ENCODE results near the gene AP4S1.
"Not testable (repeated sequence)": the region's sequence is repeated elsewhere in the genome, so short reads cannot be mapped to it uniquely, and the experiment has no call there.

Gene AP4S1

GRCh38 chr14:31071151-31071550 is 45.7 kb downstream of the AP4S1 start:
- no peaks in the 10 kb centered on the region for H3K9me3 ChIP-seq (ENCODE audit: control insufficient read depth, insufficient read depth, low read length)
- H3K36me3 ChIP-seq (ENCODE audit: insufficient read depth, low read length) = no peaks in the 10 kb centered on the region; the same call in 1 of the 2 replicates
- no peaks in the 10 kb centered on the region for H3K4me1 ChIP-seq (ENCODE audit: insufficient read depth, low read length)
- no peak overlapping the region for H3K9ac ChIP-seq (ENCODE audit: low read depth, low read length)

DNA sequence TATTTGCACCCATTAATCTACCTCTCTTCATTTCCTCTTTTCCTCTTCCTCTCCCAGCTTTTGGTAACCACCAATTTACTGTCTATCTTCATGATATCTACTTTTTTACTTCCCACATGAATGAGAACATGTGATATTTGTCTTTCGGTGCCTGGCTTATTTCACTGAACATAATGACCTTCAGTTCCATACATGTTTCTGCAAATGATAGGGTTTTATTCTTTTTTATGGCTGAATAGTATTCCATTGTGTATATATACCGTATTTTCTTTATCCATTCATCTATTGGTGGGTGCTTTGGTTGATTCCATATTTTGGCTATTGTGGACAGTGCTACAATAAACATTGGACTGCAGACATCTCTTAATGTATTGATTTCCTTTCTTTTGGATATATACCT is 49.7 kb downstream of the AP4S1 start:
- no peaks in the 10 kb centered on the region for H3K4me1 ChIP-seq (ENCODE audit: insufficient read depth, low read length)
- no peaks in the 10 kb centered on the region for H3K9me3 ChIP-seq (ENCODE audit: control insufficient read depth, insufficient read depth, low read length)
- no peaks in the 10 kb centered on the region; the same call in 1 of the 2 replicates for H3K36me3 ChIP-seq (ENCODE audit: insufficient read depth, low read length)
- no peak overlapping the region for H3K9ac ChIP-seq (ENCODE audit: low read depth, low read length)

DNA sequence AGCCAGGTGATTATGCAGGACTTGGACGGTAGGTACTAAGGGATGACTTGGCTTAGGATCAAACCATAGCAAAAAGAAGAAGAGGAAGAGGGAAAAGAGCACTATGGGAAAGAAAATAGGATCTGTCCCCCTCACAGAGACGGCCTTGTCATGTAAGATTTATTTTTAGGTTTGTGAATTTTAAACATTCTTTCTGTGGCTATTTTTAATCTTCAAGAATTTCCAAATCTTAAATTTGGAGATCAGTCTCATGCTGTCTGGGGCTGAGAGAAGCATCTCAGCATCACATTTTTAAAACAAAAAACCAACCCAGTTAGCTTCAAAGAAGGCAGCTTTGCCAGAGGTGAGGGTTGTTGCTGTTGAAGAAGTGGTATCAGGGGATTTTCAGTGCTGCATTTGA is 53.3 kb downstream of the AP4S1 start:
- Histone ChIP-seq H3K4me1 (ENCODE audit: insufficient read depth, low read length) (no peaks in the 10 kb centered on the region), H3K9me3 (ENCODE audit: control insufficient read depth, insufficient read depth, low read length) (no peaks in the 10 kb centered on the region), H3K36me3 (ENCODE audit: insufficient read depth, low read length) (no peaks in the 10 kb centered on the region), H3K9ac (ENCODE audit: low read depth, low read length) (no peak overlapping the region)

DNA sequence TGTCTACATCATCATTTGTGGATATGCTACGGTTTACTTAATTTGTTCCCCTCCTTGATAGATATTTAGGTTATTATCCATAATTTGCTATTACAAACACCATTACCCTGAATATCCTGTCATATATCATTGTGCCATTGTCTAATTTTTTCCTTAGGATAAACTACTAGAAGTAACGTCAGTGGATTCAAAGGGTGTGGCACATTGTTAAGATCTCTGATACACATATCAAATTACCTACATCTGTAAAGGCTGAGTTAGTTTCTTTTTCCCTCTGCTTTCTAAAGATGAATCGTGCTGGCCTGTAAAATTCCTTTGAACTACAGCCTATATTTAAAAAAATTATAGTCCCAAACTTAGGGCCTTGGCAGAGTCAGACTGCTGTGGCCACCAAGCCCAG is 54.6 kb downstream of the AP4S1 start:
- no peaks in the 10 kb centered on the region for H3K36me3 ChIP-seq (ENCODE audit: insufficient read depth, low read length)
- no peaks in the 10 kb centered on the region for H3K9me3 ChIP-seq (ENCODE audit: control insufficient read depth, insufficient read depth, low read length)
- no peak overlapping the region for H3K9ac ChIP-seq (ENCODE audit: low read depth, low read length)
- H3K4me1 ChIP-seq (ENCODE audit: insufficient read depth, low read length) = no peaks in the 10 kb centered on the region

GRCh38 chr14:31080484-31080883 is 55.0 kb downstream of the AP4S1 start:
- no peaks in the 10 kb centered on the region for H3K4me1 ChIP-seq (ENCODE audit: insufficient read depth, low read length)
- no peaks in the 10 kb centered on the region for H3K9me3 ChIP-seq (ENCODE audit: control insufficient read depth, insufficient read depth, low read length)
- no peaks in the 10 kb centered on the region for H3K36me3 ChIP-seq (ENCODE audit: insufficient read depth, low read length)
- H3K9ac ChIP-seq (ENCODE audit: low read depth, low read length) = no peak overlapping the region

DNA sequence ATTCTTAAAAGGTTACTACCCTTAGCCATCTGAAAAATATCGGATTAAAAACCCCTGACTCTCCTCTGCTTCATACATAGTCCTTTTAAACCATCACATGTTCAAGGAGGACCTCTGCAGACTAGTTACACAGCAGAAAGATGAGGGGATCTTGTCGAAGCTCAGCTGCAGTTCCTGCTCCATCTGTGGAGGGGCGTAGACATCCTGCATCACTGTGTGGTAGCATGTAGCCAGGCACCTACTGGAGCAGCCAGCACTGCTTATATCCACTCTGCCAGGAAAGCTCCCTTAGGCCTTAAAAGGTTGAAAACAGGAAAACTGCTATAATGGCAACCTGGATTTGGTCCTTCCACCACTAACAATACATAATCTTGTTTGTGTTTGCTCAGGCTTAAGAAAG is 58.3 kb downstream of the AP4S1 start:
- H3K9me3 ChIP-seq (ENCODE audit: control insufficient read depth, insufficient read depth, low read length) = no peaks in the 10 kb centered on the region

DNA sequence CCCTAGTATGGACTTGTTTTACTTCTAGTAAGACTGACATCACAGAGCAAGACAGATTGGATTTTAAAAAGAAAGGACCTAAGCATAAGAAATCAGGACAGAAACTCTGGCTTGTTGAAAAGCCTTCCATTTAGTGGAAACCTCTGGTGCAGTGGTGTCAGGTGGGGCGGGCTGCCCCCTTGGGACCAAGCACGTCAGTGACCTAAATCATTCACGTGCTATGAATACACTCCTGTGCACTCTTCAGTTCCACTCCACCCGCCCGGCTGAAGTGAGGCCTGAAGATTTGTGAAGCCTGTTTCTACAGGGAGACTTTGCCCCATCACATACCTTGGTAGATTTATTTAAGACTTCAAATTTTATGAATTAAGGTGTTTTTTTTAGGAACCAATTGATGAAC is 58.9 kb downstream of the AP4S1 start:
- H3K9me3 ChIP-seq (ENCODE audit: control insufficient read depth, insufficient read depth, low read length) = no peaks in the 10 kb centered on the region
- H3K9ac ChIP-seq (ENCODE audit: low read depth, low read length) = no peak overlapping the region
- H3K36me3 ChIP-seq (ENCODE audit: insufficient read depth, low read length) = no peaks in the 10 kb centered on the region
- no peaks in the 10 kb centered on the region for H3K4me1 ChIP-seq (ENCODE audit: insufficient read depth, low read length)

More for the DNA sequence above, 58.3 kb downstream of the AP4S1 start:
- Histone ChIP-seq H3K36me3 (ENCODE audit: insufficient read depth, low read length) (no peaks in the 10 kb centered on the region), H3K9ac (ENCODE audit: low read depth, low read length) (no peak overlapping the region), H3K4me1 (ENCODE audit: insufficient read depth, low read length) (no peaks in the 10 kb centered on the region)

DNA sequence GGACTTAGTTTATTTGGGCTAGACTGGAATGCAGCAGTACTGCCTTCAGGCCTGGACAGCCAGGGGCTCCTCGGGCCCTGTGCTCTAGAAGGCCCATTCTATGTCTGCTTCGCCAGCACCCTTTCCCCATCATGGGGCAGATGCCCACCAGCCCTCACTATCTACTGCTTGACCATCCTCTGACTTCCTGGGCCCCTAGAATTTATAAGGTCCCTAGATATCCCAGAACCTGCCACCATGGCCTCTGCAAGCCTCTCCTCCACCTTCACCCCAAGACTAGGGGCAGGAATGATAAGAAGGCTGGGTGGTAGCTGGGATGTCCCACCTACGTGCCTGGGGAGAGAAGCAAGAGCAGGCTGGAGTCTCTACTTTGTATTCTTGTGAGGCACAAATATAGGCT is 59.6 kb downstream of the AP4S1 start:
- H3K36me3 ChIP-seq (ENCODE audit: insufficient read depth, low read length) = no peaks in the 10 kb centered on the region
- H3K9ac ChIP-seq (ENCODE audit: low read depth, low read length) = no peak overlapping the region
- H3K9me3 ChIP-seq (ENCODE audit: control insufficient read depth, insufficient read depth, low read length) = no peaks in the 10 kb centered on the region
- no peaks in the 10 kb centered on the region for H3K4me1 ChIP-seq (ENCODE audit: insufficient read depth, low read length)

DNA sequence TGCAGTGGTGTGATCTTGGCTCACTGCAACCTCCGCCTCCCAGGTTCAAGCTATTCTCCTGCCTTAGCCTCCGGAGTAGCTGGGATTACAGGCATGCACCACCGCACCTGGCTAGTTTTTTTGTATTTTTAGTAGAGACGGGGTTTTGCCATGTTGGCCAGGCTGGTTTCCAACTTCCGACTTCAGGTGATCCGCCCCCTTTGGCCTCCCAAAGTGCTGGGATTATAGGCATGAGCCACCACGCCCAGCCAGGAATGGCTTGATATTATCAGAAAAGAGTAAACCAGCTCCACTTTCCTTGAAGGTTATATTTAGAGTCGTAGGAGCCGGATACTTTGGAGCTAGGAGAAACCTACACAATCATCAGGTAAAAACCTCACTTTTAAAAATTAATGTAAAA is 61.0 kb downstream of the AP4S1 start:
- H3K4me1 ChIP-seq (ENCODE audit: insufficient read depth, low read length); H3K36me3 ChIP-seq (ENCODE audit: insufficient read depth, low read length); H3K9ac ChIP-seq (ENCODE audit: low read depth, low read length): not testable (repeated sequence)

DNA sequence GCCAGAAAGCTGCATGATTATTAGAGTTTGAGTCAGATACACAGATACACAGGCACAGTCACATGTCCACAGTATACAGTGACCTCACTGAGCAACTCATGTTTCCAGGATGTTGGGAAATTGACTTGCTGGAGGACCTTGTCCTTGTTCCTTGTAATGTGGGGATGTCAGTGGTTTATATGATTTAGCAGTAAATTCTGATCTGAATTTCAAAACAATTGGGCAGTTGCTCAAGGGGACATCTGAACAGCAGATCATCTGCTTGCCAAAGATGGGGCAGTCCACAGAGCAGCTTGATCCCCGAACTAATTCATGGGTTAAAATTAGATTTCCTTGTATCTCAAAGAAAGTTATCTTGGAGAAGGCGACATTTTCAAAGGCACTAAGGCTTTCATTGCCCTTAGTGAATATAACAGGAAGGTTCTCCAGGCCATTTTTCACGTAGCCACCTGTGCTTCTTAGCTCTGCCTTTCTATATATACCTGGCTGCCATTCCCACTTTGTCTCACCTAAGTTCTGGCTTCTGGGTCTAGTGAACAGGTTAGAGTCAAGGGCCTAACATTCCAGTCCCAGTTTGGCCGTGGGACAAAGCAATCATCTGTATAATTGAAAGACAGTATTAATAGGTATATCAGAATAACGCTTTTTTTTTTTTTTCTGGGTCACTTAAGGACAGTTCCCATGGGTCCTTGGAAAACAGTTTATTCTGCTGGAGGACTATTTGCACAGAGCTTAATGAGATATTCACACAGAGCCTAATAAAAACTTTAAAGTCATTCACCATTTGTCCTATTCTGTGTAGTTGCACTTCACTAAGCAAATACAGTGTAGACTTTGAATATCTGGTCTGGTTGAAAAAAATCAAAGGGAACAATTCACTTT is 65.7 kb downstream of the AP4S1 start:
- no peak overlapping the region for H3K9ac ChIP-seq (ENCODE audit: low read depth, low read length)
- no peaks in the 10 kb centered on the region for H3K36me3 ChIP-seq (ENCODE audit: insufficient read depth, low read length)
- no peaks in the 10 kb centered on the region; the same call in 1 of the 2 replicates for H3K4me1 ChIP-seq (ENCODE audit: insufficient read depth, low read length)
- H3K9me3 ChIP-seq (ENCODE audit: control insufficient read depth, insufficient read depth, low read length) = no peaks in the 10 kb centered on the region

More for the DNA sequence above, 61.0 kb downstream of the AP4S1 start:
- H3K9me3 ChIP-seq (ENCODE audit: control insufficient read depth, insufficient read depth, low read length) = not testable (repeated sequence)

DNA sequence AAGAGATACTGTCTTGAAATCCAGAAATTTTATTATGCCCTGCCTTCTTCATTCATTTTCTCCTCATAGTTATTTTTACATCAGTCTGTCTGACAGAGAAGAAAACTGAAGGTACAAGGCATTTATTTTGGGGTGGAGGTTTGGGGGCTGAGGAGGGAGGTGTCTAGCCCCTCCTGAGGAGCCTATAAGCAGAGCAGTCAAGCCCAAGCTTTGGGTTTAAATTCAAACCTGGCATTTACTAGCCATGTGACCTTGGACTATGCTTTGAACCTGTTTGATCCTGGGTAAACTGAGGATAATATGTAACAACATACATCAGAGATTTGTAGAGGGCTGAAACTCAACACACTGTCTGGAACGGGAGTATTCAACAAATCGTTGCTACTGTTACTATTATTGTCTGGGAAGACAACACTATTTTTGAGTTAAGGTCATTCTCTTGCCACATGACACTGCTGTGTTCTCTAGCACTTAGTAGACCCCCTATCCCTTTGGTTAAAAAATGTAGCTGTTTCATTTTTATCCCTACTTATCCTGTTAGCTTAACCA is 66.8 kb downstream of the AP4S1 start:
- no peaks in the 10 kb centered on the region; the same call in 1 of the 2 replicates for H3K4me1 ChIP-seq (ENCODE audit: insufficient read depth, low read length)
- H3K9ac ChIP-seq (ENCODE audit: low read depth, low read length) = no peak overlapping the region
- H3K9me3 ChIP-seq (ENCODE audit: control insufficient read depth, insufficient read depth, low read length) = no peaks in the 10 kb centered on the region
- no peaks in the 10 kb centered on the region for H3K36me3 ChIP-seq (ENCODE audit: insufficient read depth, low read length)

DNA sequence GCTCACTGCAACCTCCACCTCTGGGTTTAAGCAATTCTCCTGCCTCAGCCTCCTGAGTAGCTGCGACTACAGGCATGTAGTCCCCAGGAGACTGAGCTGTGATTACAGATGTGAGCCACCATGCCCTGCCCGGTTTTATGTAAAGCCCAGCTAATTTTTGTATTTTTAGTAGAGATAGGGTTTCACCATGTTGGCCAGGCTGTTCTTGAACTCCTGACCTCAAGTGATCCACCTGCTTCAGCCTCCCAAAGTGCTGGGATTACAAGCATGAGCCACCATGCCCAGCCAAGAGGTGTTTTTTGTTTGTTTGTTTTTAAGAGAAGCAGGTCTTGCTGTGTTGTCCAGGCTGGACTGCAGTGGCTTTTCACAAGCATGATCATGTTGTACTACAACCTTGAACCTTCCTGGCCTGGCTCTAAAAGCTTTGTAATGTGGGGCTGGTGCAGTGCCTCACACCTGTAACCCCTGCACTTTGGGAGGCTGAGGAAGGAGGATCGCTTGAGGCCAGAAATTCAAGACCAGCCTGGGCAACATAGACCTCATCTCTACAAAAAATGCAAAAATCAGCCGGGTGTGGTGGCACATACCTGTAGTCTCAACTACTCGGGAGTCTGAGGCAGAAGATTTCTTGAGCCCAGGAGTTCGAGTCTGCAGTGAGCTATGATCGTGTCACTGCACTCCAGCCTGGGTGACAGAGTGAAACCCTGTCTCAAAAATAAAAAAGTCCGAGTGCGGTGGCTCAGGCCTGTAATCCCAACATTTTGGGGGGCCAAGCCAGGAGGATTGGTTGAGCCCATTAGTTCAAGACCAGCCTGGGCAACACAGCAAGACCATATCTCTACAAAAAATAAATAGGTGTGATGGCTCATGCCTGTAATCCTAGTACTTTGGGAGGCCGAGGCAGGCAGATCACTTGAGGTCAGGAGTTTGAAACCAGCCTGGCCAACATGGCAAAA is 68.7 kb downstream of the AP4S1 start:
- H3K36me3 ChIP-seq (ENCODE audit: insufficient read depth, low read length); H3K9ac ChIP-seq (ENCODE audit: low read depth, low read length); H3K9me3 ChIP-seq (ENCODE audit: control insufficient read depth, insufficient read depth, low read length); H3K4me1 ChIP-seq (ENCODE audit: insufficient read depth, low read length): not testable (repeated sequence)

- not testable (repeated sequence) for H3K9ac ChIP-seq (ENCODE audit: low read depth, low read length)
- peaks cover 16% of the 10 kb centered on the region for H3K36me3 ChIP-seq (ENCODE audit: insufficient read depth, low read length)
Measured at GRCh38 chr14:31095817-31096216, 70.4 kb downstream of the AP4S1 start.

GRCh38 chr14:31096255-31096654 is 70.8 kb downstream of the AP4S1 start:
- no peaks in the 10 kb centered on the region for H3K4me1 ChIP-seq (ENCODE audit: insufficient read depth, low read length)
- peaks cover 19% of the 10 kb centered on the region for H3K36me3 ChIP-seq (ENCODE audit: insufficient read depth, low read length)
- H3K9ac ChIP-seq (ENCODE audit: low read depth, low read length) = no peak overlapping the region
- no peaks in the 10 kb centered on the region for H3K9me3 ChIP-seq (ENCODE audit: control insufficient read depth, insufficient read depth, low read length)

More at GRCh38 chr14:31095817-31096216, 70.4 kb downstream of the AP4S1 start:
- H3K4me1 ChIP-seq (ENCODE audit: insufficient read depth, low read length); H3K9me3 ChIP-seq (ENCODE audit: control insufficient read depth, insufficient read depth, low read length): not testable (repeated sequence)
